NCI-H526 treated with DMSO at 0.1 percent for 48 hours (cell line): ENCODE results near the gene GID8.
A peak's percentile ranks its signal among the peaks of the same experiment; 100 is the strongest.
"Not testable (repeated sequence)": the region's sequence is repeated elsewhere in the genome, so short reads cannot be mapped to it uniquely, and the experiment has no call there.

Experiments used
- DNase-seq: peaks from one replicate; lab custom pipeline; 2025; lab: John Stamatoyannopoulos, UW

GID8 gene

DNA sequence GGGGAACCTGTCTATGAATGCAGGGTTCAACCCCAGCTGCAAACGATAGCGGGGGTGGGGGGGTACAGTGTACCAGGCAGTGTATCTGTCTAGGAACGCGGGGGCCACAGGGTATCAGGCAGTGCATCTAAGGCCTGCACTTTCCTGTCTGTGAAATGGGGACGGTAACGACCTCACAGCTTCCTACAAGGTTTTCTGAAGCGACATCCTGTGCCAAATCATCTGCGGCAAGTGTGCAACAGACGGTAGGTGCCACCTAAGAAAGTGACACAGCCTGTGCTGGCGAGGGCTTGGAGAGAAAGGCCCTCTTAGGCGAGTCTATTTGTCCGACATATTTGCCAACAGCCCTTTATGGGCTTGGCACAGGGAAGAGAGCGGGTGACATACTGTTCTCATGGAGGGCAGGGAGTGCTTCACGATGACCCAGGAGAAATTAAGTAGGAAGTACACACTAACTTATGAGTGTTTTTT, 15.5 kb upstream of the GID8 start:
- no peak for DNase-seq

DNA sequence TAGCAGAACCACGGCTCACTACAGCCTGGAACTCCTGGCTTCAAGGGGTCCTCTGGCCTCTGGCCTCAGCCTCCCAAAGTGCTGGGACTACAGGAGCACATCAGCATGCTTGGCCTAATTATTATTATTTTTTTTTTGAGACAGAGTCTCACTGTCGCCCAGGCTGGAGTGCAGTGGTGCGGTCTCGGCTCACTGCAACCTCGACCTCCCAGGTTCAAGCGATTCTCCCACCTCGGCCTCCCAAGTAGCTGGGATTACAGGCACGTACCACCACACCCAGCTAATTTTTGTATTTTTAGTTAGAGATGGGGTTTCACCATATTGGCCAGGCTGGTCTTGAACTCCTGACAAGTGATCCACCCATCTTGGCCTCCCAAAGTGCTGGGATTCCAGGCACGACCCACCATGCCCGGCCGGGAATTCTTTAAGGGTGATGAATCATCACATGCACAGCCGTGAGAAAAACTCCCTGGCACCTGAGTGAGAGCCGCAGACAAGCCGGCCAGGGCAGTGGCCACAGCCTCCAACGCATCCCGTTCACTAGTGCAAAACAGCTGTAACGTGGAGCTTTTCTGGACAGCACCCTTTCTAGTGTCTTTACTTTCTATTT, 14.8 kb upstream of the GID8 start:
- not testable (repeated sequence) for DNase-seq

DNA sequence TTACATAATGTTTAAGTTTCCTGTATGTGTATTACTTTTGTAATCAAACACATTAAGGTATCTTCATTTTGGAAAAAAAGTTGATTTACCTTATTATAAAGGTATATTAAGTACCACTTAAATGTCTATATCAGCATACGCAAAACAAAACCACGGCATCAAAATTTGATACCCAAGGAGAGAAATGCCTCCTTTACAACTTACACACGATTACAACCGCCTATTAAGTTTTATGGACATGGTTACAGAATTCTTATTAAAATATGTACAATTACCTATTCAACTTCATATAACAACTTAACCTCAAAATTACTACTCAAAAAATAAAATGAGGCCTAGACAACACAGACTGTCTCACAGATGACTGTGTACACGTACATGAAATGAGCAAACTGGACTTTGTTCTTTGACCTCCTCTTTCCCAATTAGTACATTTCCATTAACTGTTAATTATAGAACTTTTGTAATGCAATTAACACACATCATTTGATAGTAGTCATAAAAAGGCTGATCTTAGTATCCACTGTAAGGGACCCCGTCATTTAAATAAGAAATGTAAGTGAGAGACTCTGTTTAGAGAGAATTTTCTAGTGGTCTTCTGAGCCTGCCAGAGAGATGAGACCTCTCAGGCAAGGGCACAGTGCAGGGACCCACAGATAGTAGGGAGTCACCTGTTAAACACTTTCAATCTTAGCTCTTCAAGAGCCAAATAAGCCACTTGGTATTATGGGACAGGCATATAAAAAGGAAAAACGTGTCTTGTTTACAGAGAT, 14.1 kb upstream of the GID8 start:
- DNase-seq, result no peak

DNA sequence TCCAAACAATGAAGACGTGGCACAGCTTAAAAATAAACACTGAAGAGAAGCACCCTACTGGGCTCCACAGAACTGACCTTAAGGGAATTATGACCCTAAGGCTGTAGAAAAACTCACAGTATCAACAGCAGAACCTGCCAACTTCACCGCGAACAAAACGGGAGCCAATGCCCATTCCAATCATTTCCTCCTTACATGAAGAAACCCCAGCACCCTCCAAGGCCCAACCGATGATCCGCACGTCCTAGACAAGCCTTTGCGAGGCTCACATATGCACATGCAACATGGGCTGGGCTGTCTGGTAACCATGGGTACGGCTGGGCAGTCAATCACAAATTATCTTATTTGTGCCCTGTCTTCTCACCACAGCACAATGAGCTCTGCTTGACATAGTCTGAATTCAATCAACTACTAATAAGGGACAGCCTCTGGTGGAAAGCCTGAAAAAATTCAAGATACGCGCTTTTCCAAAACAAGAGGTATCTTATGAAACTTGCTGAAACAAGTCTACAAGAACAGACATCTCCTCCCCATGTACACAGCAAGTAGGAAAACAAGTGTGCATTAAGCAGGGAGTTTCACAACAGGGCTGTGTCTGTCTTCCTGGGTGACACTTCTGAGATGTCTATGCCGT, 13.4 kb upstream of the GID8 start:
- no peak for DNase-seq

DNA sequence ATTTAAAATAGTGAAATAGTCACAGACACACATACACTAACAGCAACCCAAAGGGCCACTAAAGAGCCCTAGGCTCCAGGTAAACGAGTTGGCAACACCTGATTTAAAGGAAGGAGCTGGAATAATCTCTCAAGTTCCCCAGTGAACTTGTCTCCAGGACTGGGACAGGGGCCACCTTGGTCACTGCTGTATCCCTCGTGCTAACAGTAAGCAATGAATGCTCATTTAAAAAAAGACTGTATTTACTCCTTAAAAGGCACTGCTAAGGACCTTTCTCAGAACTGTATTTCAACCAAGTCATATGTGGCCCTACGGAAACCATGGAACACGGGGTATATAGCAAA, 12.9 kb upstream of the GID8 start:
- no peak for DNase-seq

DNA sequence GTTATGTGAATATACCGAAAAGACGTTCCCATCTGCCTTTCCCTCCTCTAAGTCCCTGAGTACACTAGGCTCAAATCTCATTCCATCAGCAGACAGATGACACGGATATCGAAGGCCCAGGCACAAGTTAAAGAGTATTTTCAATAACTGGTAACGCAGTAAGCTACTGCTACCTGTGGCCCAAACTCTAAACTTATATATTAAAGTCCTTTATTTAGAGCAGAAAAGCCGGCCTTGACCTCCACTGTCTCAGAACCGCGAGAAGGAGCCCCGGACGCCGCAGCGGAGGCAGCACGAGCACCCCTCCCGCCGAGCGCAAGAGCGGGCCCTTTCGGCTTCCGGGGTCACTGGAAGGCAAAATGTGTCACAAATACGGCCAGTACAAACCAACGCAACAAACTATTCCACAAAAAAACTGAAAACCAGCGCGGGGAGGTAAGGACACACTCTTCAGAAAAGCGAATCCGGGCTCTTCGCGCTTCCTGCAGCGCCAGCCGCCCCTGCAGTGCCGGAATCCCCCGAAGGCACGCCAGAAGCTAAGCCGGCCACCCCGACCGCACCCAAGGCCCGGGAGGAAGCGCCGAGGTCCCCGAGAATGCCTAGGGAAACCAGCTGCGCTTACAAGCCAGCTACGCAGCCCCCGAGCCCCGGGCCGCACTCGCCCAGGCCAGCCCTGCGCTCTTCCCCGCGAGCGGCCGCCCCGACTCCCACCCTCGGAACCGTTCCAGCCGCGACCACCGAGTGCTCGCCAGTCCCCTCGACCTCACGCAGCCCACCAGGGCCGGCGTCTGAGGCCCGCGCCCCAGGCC, 12.3 kb upstream of the GID8 start:
- DNase-seq, result peak; percentile 50

DNA sequence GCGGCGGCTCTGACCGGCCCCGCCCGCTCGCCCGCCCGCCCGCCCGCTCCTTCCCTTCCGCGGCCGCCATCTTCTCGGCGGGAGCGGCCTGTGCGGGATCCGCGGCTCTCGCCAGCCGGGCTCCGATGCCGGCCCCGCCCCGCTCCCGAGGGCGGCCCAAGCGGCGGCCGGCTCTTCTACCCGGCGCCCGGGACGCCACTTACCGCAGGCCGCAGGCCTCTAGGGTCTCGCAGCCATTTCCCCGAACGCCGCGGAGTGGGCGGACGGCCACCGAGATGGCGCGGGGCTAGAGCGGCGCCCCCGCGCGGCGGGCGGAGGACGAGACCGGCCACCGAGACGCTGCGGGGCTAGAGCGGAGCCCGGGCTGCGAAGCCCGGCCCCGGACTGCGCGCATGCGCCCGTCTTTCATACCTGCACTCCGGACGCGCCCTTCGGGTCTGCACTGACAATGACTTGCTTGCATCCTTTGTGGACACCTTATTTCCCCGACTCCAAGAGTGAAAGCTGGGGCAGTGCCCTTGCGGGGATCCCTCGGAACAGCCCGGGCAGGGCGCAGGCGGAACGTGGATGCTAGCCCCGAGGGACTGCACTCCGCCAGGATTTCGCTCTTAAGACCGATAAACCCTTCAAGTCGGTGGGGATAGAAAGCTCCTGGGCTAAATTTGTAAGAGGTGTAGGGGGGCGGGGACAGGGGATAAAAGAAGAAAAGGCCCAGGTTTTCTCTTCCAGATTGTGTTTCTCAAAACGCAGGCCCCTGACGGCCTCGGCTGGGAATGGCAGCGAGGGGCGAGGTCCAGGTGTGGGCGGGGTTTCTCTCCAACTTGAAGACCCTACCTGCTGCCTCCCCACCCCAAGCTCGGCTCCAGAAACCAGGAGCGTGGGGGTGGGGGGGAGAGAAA, 11.5 kb upstream of the GID8 start, which contains the start of gene DIDO1:
Gene DIDO1 (minus strand): TSS at position 277 of the 899 bp plus-strand sequence.
- peak; percentile 85 for DNase-seq

DNA sequence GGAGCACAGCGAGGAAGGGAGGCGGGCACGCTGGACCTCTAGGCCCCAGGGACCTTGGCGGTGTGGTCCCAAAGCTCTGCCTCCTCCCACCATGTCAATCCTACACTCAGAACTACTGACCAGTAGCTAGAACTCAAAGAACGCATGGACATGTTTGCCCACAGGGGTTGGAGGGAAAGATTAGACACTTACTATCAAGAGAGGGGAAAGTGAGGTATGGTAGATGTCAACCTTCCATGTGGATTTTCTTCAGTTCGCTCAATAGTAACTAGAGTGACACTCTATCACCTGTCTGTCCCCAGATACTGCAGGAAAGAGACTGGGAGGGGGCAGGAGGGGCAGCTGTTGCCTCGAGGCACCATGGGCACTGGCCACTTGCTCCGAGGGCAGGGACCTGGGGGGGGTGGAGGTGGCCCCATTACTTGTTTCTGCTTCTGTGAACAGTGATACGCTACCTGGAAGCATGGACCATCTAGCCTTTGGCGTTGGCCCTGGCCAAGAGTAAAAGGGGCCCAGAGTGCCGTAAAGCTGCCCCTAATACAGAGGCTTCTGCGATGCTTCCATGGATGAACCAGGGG, 10.7 kb upstream of the GID8 start:
- DNase-seq, result no peak

DNA sequence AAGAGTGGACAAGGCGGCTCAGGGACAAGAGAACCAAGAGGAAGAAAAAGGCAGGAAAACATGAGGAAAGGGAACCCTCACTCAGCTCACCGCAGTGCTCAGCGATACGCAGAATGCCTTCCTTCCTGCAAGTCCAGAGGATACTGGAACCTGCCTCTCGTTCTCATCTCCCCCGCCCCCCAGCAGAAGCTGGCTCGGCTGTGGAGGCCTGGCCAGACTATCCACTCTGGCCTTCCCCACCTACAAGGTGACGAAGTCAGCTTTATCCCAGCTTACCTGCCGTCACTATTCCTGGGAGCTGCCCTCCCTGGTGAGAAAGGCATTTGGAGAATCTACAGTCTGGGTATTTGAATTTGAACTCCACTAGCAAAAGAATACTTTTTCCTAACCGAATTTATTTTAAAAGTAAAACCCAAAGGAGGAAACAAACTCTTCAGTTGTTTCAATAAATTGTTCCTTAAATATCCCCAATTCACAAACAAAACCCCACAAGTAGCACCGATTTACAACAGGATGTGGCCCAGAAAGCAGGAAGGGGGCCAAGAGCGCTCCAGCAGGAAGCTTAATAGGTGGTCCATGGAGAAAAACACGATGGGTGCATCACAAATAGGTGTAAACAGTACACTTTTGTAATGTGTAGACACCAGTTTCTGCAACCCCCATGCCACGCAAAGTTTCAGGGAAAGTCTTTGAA, 9.6 kb upstream of the GID8 start:
- no peak for DNase-seq

DNA sequence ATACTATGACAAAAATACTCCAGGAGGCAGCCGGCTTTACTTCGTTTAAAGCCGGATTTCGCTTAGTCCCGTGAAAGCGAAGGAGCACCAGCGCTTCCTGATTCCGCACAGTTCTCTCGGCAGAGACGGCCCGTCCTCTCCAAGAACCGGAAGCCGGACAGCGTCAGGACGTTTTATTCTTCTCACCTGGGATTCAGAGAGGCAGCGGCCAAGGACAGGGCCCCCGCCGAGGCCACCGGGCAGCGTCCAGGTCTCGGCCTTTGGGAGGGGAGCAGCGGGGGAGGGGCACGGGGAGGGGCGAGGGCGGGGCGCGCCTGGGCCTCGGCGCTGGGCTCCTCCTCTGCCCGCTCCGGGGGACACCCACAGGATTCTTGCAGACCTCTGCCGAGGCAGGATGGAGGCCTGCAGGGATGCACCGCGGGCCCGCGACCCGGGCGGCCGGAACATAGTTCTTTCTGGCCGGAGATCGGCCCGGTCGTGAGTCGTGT, 8.9 kb upstream of the GID8 start:
- DNase-seq, result no peak

DNA sequence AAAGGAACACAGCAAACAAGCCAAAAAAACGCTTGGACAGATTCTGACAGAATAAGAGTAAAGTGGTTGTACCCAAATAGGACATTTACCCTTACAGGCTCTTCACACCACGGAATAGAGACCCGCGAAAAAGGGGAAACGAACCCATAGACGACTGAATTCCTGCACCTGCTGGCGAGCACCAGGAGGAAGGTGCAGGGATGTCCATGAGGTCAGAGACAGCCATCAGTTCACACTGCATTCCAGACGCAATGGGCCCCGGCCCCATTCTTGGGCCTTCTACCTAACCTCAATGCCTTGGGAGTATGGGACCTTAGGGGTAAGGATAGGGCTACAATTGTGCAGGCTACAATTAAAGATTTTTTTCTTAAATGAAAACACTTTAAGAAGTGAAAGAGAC, 6.5 kb upstream of the GID8 start:
- no peak for DNase-seq

DNA sequence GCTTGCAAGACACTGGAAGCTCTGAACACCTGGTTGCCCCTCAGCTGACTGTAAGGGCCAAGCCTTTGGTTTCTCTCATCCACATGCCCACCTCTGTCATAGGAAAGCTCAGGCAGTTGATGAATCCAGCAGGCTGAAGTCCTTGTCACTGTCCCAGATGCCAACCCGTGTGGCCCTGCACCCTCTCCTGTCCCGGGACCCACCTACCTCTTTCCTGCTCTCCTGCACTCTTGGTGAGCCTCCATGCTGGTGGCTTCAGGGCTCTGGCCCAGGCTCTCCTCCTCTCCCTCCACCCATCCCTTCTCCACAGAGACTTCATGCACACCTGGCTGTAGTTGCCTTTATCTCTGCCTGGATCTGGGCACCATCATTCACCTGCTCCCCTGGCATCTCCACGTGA, 4.0 kb upstream of the GID8 start:
- no peak for DNase-seq

DNA sequence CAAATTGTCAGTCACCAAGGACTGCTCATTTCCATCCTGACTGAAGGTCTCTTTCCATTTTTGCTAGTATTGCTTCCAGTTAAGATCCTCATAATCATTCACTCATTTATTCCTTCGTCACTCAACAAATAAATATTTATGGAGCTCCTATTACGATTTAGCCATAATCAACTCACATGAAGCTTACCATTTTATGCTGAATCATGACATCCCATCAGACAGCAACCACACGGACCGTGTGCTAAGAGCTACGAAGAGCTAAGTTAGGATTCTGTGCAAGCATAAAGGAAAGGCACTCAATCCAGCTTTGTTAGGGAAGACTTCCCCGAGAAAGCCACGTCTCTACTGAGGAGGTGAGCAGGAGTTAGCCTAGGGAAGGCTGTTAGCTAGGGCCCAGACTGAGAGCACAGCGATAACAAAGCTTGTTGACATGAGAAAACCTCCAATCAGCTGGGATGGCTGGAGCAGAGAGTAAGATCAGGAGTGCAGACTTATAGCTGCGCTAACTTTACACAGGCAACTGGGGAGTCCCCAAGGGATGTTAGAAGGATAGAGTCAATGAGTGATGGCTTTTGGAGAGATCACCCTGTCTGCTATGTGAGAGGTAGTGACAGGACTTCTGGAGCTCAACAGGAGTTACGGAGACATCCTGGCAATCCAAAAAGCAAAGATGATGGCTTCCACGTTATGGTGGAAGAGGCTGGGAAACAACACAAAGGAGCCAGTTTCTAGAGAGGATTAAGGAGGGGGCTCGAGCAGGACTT, 2.6 kb upstream of the GID8 start:
- no peak for DNase-seq

DNA sequence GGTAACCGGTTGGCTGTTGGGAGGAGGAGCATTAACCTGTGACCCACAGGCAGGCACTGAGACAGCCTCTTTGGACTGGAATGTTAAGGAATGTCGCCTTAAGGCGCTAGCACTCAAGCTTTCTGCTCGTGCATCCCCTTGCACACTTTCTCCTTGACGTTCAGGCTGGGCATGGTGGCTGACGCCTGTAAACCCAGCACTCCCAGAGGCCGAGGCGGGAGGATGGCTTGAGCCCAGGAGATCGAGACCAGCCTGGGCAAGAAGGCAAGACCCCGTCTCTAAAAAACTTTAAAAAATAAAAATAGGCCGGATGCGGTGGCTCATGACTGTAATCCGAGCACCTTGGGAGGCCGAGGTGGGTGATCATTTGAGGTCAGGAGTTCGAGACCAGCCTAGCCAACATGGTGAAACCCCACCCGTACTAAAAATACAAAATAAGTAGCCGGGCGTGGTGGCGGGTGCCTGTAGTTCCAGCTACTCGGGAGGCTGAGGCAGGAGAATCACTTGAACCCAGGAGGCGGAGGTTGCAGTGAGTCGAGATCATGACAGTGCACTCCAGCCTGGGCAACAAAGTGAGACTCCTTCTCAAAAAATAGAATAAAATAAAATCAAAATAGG, 1.9 kb upstream of the GID8 start:
- no peak for DNase-seq

DNA sequence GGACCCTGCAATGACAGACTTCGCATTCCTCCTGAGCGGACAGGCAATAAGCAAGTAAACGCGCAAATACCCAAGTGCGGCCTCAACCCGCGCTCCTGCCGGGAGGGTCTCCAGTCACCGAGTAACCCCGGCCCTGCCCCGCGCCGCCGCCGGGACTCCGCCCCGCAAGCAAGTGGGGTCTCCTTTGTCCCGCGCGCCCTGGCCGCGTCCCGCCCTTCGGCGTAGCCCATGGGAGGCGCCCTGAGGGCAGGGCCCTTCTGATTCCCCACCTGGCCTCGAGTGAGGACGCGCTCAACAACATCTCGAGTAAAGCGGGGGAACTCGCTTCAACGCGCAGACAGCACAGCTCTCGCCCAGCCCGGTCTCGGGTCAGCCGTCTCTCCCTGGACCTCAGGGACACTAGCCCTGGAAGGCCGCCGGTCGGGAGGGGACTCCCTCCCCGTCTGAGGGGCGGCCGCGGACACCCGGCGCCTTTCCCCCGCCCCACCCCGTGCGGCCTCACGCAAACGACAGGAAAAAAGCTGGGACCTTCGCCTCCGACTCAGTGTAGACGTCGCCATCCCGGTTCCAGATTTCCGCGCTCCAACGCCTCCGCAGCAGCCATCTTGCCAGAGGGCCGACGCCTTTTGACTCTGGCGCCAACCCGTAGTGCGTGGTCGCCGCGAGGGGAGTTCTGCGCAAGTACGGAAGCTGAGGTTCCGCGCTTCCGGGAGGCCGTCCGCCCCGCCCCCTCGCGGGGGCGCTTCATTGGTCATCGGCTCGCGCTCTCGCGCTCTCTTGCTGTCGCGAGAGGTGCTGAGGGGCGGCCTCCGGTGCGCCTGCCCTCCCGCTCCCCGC, 461 bp upstream of the GID8 start:
- DNase-seq, result peak; percentile 91

DNA sequence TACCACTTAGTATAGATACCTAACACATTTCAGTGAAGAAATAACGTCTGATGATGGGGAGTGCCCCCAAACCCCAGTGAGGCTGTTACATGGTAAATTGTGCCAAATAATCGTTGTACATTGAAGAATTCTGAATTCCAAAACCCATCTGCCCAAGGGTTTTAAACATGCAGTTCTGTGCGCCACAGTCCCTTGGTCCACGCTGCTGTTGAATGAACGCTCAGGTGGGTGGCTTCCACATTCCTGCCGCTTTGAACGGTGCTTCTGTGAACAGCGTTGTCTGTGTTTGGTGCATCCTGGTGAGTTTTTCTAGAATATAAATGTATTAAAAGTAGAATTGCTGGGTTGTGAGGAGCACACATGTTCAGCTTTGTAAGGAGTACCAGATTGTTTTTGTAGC, 2.9 kb downstream of the GID8 start:
- no peak for DNase-seq

DNA sequence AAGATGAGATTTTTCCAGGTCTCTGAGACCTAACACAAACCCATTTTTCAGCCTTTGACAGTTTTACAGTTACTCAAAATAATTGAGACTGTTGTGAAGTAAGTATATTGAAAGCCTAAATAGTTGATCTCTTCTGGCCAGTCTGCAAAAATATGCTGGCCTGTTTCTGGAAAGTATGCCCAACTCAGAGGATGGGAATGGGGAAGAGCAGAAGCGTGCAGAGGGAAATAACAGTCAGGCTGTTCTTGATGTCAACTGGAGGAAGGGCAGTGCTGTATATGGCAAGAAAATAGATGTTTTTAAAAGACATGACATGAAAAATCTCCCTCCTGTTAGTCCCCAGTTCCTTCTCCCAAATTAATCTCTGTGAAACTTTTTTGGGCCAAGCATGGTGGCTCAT, 3.8 kb downstream of the GID8 start:
- no peak for DNase-seq

DNA sequence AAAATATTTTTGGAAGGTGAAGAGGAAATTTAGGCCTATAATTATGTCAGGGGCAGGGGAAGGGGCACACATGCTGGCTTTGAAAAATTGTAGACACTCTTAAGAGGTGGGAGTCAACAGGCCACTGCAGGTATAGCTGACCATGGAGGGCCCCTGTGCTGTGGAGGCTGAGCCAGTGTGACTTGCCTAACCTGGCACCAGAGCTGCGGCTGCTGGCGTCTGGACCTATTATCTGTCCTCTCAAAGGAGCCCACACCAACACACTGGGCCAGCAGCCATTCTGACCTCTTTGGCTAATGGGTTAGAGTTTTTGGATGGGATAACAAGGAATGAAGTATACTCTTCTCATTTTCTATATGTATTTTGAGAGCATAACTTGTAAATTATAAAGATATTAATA, 4.5 kb downstream of the GID8 start:
- DNase-seq, result no peak
